Activated CD4-positive, alpha-beta T cell treated with anti-CD3 and anti-CD28 coated beads for 36 hours (primary cell): Measurements from ENCODE around the gene SMAD6. TPM values are rescaled to one million over a fixed set of nuclear protein-coding genes. Genes with fewer than 3 reads are reported as not detected.

Source experiments
- ATAC-seq: fragments of 200-7000 bp; cut with Tn5 transposase; one replicate; pipeline ENCODE4 v1.10.0; 2021; ENCODE audit warnings: mild to moderate bottlenecking, moderate library complexity
- CTCF ChIA-PET: fragments of 350-600 bp; sonication (Branson Sonifier 250); formaldehyde crosslinking; loops from one replicate; lab custom pipeline; 2021; ENCODE audit warnings: antibody characterized with exemption; lab: Charles Lee
- POLR2A ChIA-PET: fragments of 350-600 bp; sonication (Branson Sonifier 250); formaldehyde crosslinking; loops from one replicate; lab custom pipeline; 2021; ENCODE audit warnings: antibody characterized with exemption, inconsistent platforms; lab: Charles Lee
- DNase-seq: peaks from one replicate; pipeline ENCODE4 v3.0.0-alpha.2; 2020
- H3K27ac Mint-ChIP-seq: one replicate; pipeline ENCODE4 v1.8.0; 2021; ENCODE audit warnings: mixed read lengths
- H3K27me3 Mint-ChIP-seq: one replicate; pipeline ENCODE4 v1.8.0; 2021; ENCODE audit warnings: mixed read lengths
- H3K36me3 Mint-ChIP-seq: one replicate; pipeline ENCODE4 v1.8.0; 2021; ENCODE audit warnings: low read depth, mixed read lengths
- H3K4me1 Mint-ChIP-seq: one replicate; pipeline ENCODE4 v1.8.0; 2021; ENCODE audit warnings: mixed read lengths
- H3K4me3 Mint-ChIP-seq: one replicate; pipeline ENCODE4 v1.8.0; 2021; ENCODE audit warnings: mild to moderate bottlenecking, moderate library complexity, mixed read lengths
- H3K9me3 Mint-ChIP-seq: one replicate; pipeline ENCODE4 v1.8.0; 2021; ENCODE audit warnings: low read depth, mixed read lengths
- intact Hi-C, 2 experiments: fragments of 100-400 bp; cut with DNase I in 1 of 2; cut with micrococcal nuclease in 1 of 2; formaldehyde crosslinking; loops; one replicate each; pipeline versions ENCODE4 v1.14.2 to v1.15.1; 2022 to 2024; cut with DNase I, micrococcal nuclease
- total RNA-seq, 2 experiments: library from RNA; stranded (reverse); gene quantifications; one replicate each; pipeline ENCODE4 v1.2.3, GENCODE V29; 2021

SMAD6 gene
- total RNA-seq, 2 experiments from 2014 or later: 0.19 to 0.23 TPM

GRCh38 chr15:66659384-66659783, 42.7 kb upstream of the SMAD6 start:
- Mint-ChIP-seq H3K27ac (no peak overlapping the region), H3K4me3 (no peak overlapping the region), H3K9me3 (no peaks in the 10 kb centered on the region), H3K4me1 (peaks cover 5% of the 10 kb centered on the region), H3K36me3 (no peaks in the 10 kb centered on the region), H3K27me3 (peaks cover 5% of the 10 kb centered on the region)
- no peak for DNase-seq
- CTCF ChIA-PET: no interaction called here
- POLR2A ChIA-PET: no interaction called here
- intact Hi-C loops: no loop called here
- ATAC-seq: no peak

DNA sequence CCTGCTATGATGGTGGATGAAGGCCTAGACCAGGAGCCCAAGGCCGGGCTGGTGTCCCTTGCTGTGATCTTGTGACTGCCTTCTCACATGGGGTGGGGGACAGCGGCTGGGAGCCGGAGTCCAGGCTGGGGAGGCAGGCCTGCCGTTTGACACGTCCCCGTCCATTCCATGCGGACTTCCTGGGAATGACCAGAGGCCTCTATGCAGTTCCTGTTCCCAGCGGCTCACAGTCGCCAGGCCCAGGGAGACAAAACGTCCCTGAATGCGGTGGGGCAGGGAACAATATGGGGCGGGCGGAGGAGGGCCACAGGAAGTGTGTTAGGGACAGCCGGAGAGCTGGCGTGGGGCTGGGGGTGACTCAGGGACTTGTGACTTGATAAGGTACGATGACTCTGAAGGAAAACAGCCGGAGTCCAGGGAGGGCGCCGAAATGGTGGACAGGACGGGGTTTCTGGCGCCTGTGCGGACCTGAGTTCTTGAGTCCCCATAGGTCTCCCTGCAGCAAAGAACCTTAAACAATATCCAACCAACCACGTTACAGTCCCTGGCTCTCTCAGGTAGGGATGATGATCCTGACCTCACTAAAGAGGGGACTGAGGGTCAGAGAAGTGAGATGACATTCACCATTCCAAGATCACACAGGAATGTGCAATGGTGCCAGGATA, 40.5 kb upstream of the SMAD6 start:
- Mint-ChIP-seq H3K9me3 (no peaks in the 10 kb centered on the region), H3K27me3 (peaks cover 3% of the 10 kb centered on the region), H3K27ac (no peak overlapping the region), H3K4me1 (no peaks in the 10 kb centered on the region), H3K36me3 (no peaks in the 10 kb centered on the region), H3K4me3 (no peak overlapping the region)
- ATAC-seq: no peak
- ChIA-PET POLR2A (no interaction called here), CTCF (no interaction called here)
- DNase-seq: no peak
- intact Hi-C loops: no loop called here

GRCh38 chr15:66662522-66662921, 39.5 kb upstream of the SMAD6 start:
- no peak overlapping the region for H3K4me3 Mint-ChIP-seq
- DNase-seq: no peak
- ATAC-seq: no peak
- CTCF ChIA-PET: interaction anchor here (0.6 kb wide), 1 partner anchor 35 kb away, joined by 3 read pairs; no protein-coding TSS in a partner anchor
- H3K27me3 Mint-ChIP-seq: peaks cover 3% of the 10 kb centered on the region
- intact Hi-C loops: no loop called here
- no peaks in the 10 kb centered on the region for H3K4me1 Mint-ChIP-seq
- H3K27ac Mint-ChIP-seq: no peak overlapping the region
- POLR2A ChIA-PET: no interaction called here
- no peaks in the 10 kb centered on the region for H3K9me3 Mint-ChIP-seq
- H3K36me3 Mint-ChIP-seq: no peaks in the 10 kb centered on the region

DNA sequence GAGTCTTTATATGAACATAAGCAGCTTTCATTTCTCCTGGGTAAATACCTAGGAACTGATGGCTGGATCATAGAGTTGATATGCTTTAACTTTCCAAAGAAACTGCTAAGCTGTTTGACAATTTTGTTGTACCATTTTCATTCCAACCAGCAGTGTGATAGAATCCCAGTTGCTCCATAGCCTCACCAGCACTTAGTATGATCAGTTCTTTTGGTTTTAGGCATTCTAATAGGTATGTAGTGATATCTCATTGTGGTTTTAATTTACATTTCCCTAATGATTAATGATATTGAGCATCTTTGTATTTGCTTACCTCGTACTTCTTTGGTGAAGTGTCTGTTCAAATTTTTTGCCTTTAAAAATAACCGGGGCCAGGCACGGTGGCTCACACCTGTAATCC, 38.4 kb upstream of the SMAD6 start:
- Mint-ChIP-seq H3K4me3 (no peak overlapping the region), H3K27ac (no peak overlapping the region), H3K4me1 (no peaks in the 10 kb centered on the region), H3K27me3 (peaks cover 3% of the 10 kb centered on the region), H3K36me3 (no peaks in the 10 kb centered on the region), H3K9me3 (no peaks in the 10 kb centered on the region)
- ChIA-PET CTCF (no interaction called here), POLR2A (no interaction called here)
- no peak for ATAC-seq
- DNase-seq: no peak
- intact Hi-C loops: no loop called here

DNA sequence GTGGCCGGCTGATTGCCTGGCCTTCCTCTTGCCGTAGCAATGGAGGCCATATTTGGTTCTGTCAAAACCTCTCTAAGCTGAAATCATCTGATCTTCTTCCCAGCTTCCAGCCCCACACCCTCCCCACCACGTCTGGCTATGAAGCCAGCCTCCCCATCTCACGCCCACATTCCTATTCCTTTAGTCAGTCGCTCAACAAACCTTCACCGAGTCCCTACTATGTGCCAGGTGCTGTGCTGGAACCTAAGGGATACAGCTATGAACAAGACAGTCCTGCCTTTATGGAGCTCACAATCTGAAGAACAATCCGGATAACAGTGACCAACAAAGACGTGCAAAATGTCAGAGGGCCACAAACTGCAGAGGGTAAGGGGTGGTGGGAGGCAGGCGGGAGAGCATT, 31.9 kb upstream of the SMAD6 start:
- no peak for ATAC-seq
- Mint-ChIP-seq H3K36me3 (no peaks in the 10 kb centered on the region), H3K27me3 (peaks cover 2% of the 10 kb centered on the region), H3K9me3 (no peaks in the 10 kb centered on the region), H3K27ac (no peak overlapping the region), H3K4me1 (peaks cover 13% of the 10 kb centered on the region), H3K4me3 (no peak overlapping the region)
- ChIA-PET POLR2A (no interaction called here), CTCF (no interaction called here)
- intact Hi-C loops: no loop called here
- no peak for DNase-seq

DNA sequence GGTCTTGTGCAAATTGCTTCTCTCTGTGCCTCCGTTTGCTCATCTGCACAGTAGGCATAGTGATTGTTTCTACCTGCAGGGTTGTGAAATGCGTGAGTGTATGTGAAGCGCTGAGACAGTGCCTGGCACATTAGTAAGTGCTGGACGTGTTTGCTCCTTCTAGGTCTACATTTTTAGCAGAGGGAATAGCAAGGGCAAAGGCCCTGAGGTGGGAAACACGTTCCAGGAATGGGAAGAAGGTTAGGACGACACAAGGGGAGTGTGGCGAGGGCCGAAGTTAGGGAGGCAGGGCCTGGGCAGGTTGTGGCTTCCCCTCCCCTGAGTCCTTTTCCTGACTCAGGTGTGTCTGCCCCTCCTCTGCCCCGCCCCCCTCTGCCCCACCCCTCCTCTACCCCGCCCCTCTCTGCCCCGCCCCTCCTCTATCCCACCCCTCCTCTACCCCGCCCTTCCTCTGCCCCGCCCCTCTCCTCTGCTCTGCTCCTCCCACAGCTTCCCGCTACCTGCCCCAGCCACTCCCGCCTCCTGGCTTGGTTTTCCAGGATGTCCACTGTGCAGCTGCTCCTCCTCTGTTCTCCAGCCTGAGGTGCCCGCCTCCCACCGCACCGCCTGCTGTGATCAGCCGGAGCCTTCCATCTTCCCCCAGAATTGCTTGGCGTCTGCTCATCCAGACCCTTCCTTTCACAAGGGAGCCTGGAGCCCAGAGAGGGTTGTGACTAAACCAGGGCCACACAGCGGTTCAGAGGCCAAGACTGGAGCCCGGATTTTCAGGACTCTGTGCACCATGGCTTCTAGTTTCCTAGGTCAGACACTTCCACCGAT, 31.1 kb upstream of the SMAD6 start:
- peaks cover 16% of the 10 kb centered on the region for H3K4me1 Mint-ChIP-seq
- H3K4me3 Mint-ChIP-seq: no peak overlapping the region
- H3K27ac Mint-ChIP-seq: no peak overlapping the region
- POLR2A ChIA-PET: no interaction called here
- intact Hi-C loops: no loop called here
- no peak for ATAC-seq
- CTCF ChIA-PET: no interaction called here
- no peaks in the 10 kb centered on the region for H3K9me3 Mint-ChIP-seq
- no peak for DNase-seq
- no peaks in the 10 kb centered on the region for H3K36me3 Mint-ChIP-seq
- H3K27me3 Mint-ChIP-seq: peaks cover 2% of the 10 kb centered on the region

- POLR2A ChIA-PET: no interaction called here
- DNase-seq (no peak), ATAC-seq (no peak)
- intact Hi-C loops: no loop called here
- no peak overlapping the region for H3K27ac Mint-ChIP-seq
- no peaks in the 10 kb centered on the region for H3K9me3 Mint-ChIP-seq
- H3K4me1 Mint-ChIP-seq: peaks cover 16% of the 10 kb centered on the region
- H3K36me3 Mint-ChIP-seq: no peaks in the 10 kb centered on the region
- no peak overlapping the region for H3K4me3 Mint-ChIP-seq
- peaks cover 2% of the 10 kb centered on the region for H3K27me3 Mint-ChIP-seq
- CTCF ChIA-PET: no interaction called here
Measured at GRCh38 chr15:66672867-66673266, 29.2 kb upstream of the SMAD6 start.

DNA sequence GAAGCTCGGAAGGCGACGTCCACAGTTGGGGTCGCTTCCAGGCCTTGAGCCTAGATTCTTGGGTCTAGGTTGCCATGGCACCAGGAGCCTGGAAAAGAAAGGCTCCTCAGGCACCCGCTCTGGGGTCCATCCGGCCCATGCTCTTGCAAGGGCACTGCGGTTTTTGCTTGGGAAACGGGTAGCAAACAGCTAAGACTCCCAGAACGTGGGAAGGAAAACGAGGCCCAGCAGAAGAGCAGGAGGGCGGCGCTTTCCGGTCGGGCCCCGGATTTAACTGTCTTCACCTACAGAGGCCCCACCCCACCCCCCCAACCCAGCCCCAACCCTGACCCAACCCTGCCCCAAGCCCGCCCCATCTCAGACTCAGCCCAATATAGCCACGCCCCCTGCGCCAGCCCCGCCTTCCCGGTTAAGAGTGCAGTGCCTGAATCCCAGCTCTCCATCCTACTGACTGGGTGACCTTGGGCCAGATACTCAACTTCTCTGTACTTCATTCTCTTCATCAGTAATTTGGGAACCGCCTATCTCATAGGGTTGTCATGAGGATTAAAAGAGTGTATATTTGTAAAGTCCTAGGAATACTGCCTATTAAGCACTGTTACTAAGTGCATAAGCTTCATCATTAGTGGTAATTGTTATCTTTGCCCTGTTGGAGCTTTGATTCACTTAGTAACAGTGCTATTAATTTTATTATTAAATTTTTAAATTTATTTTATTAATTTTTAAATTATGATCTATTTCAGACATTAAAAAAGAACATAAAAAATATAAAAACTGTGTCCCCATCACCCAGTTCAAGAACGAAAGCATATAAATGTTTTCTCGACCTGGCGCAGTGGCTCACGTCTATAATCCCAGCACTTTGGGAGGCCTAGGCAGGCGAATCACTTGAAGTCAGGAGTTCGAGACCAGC, 28.4 kb upstream of the SMAD6 start:
- H3K27ac Mint-ChIP-seq: no peak overlapping the region
- ChIA-PET CTCF (interaction anchor here (0.6 to 0.7 kb wide), 2 partner anchors 116 to 219 kb away, joined by 3 read pairs; no protein-coding TSS in a partner anchor), POLR2A (no interaction called here)
- DNase-seq: peak; percentile 77
- no peak overlapping the region for H3K4me3 Mint-ChIP-seq
- ATAC-seq: peak; percentile 92
- intact Hi-C loops: no loop called here
- peaks cover 2% of the 10 kb centered on the region for H3K27me3 Mint-ChIP-seq
- no peaks in the 10 kb centered on the region for H3K36me3 Mint-ChIP-seq
- peaks cover 16% of the 10 kb centered on the region for H3K4me1 Mint-ChIP-seq
- no peaks in the 10 kb centered on the region for H3K9me3 Mint-ChIP-seq

DNA sequence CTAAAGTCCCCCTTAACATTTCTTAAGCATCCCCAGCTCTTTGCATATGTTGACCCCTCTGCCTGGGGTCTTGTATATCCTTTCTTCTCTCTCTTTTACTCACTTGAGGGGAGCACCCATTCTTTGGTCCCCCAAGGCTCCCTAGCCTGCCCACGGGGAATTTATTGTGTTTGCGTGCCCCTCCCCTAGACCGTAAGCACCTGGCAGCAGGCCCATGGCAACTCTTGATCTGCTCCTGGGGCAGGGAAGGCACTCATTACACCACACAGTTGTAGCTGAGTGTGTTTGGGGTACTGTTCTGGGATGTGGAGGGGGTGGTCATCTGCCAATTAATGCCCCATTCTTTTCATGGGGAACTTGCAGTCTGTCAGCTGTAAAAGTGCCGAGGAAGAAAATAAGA, 27.3 kb upstream of the SMAD6 start:
- Mint-ChIP-seq H3K27me3 (no peaks in the 10 kb centered on the region), H3K27ac (no peak overlapping the region), H3K4me1 (peaks cover 16% of the 10 kb centered on the region), H3K4me3 (no peak overlapping the region), H3K36me3 (no peaks in the 10 kb centered on the region), H3K9me3 (no peaks in the 10 kb centered on the region)
- DNase-seq (no peak), ATAC-seq (no peak)
- intact Hi-C loops: no loop called here
- POLR2A ChIA-PET: no interaction called here
- CTCF ChIA-PET: interaction anchor here (0.7 kb wide), 1 partner anchor 115 kb away, joined by 3 read pairs; no protein-coding TSS in a partner anchor

DNA sequence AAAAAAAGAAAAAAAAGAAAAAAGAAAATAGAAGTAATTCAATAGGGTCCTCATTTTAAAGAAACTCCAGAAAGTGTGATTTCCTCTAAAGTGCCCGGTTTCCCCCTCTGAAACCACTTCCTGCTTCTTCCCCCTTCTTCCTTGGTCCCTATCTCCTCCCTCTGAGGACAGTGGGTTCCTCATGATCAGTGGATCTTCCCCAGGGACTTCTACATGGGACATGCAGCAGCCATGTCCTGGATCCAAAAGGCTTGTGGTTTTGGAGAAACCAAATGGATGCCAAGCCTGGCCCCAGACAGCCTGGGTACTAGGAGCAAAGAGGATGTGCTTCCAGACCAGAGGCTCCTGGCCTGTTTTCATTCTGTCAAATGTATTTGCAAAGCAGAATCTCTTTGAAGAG, 26.6 kb upstream of the SMAD6 start:
- Mint-ChIP-seq H3K4me3 (no peak overlapping the region), H3K9me3 (no peaks in the 10 kb centered on the region), H3K4me1 (peaks cover 16% of the 10 kb centered on the region), H3K27ac (peak overlapping the region; percentile 17), H3K36me3 (no peaks in the 10 kb centered on the region), H3K27me3 (no peaks in the 10 kb centered on the region)
- DNase-seq (no peak), ATAC-seq (no peak)
- ChIA-PET CTCF (no interaction called here), POLR2A (no interaction called here)
- intact Hi-C loops: no loop called here

GRCh38 chr15:66677336-66677735, 24.7 kb upstream of the SMAD6 start:
- POLR2A ChIA-PET: no interaction called here
- no peaks in the 10 kb centered on the region for H3K36me3 Mint-ChIP-seq
- DNase-seq (no peak), ATAC-seq (no peak)
- H3K4me3 Mint-ChIP-seq: no peak overlapping the region
- CTCF ChIA-PET: no interaction called here
- peaks cover 2% of the 10 kb centered on the region for H3K9me3 Mint-ChIP-seq
- intact Hi-C loops: no loop called here
- peaks cover 16% of the 10 kb centered on the region for H3K4me1 Mint-ChIP-seq
- H3K27ac Mint-ChIP-seq: no peak overlapping the region
- no peaks in the 10 kb centered on the region for H3K27me3 Mint-ChIP-seq
